ENCODE data around the gene MUC20. TPM values are rescaled to one million over a fixed set of nuclear protein-coding genes. Genes with fewer than 3 reads are reported as not detected.

MUC20 gene
- total and polyA plus RNA-seq, 4 donors = 1.1 to 9.7 (median 7.7) TPM

GRCh38 chr3:195768831-195769303, 48.1 kb downstream of the MUC20 start:
- no peak overlapping the region for H3K4me3 ChIP-seq (ENCODE audit: low read depth in 1 of 3, low read length in 3 of 3)
- H3K27me3 ChIP-seq (ENCODE audit: control insufficient read depth in 4 of 4, insufficient read depth in 4 of 4, low read length in 3 of 4) = no peaks in the 10 kb centered on the region
- no peak for TF ChIP-seq JUND (IDR thresholded peaks at IDR 0.05)
- no peak for TF ChIP-seq NR2F2 (IDR thresholded peaks at IDR 0.05)
- no peak for TF ChIP-seq REST (IDR thresholded peaks at IDR 0.05)
- no peak for TF ChIP-seq FOXA1 (IDR thresholded peaks at IDR 0.05)
- no peak for TF ChIP-seq ATF3 (IDR thresholded peaks at IDR 0.05)
- no peak for TF ChIP-seq YY1 (IDR thresholded peaks at IDR 0.05)
- TF ChIP-seq EGR1 (IDR thresholded peaks at IDR 0.05; ENCODE audit: low read depth in 2 of 2) = no peak
- no peak for TF ChIP-seq RXRA (IDR thresholded peaks at IDR 0.05)
- TF ChIP-seq SP1 (IDR thresholded peaks at IDR 0.05) = no peak
- TF ChIP-seq ZBTB33 (IDR thresholded peaks at IDR 0.05) = no peak
- TF ChIP-seq GABPA (IDR thresholded peaks at IDR 0.05 in 1 of 2, conservative IDR thresholded peaks at IDR 0.05 in 1 of 2) = no peak
- no peak for TF ChIP-seq HNF4A (conservative IDR thresholded peaks at IDR 0.05)
- no peak for TF ChIP-seq CTCF (IDR thresholded peaks at IDR 0.05; ENCODE audit: low read depth, low read length, missing input control)
- TF ChIP-seq TAF1 (conservative IDR thresholded peaks at IDR 0.05) = no peak
- no peak for TF ChIP-seq HNF4G (IDR thresholded peaks at IDR 0.05)
- no peak for TF ChIP-seq MAX (IDR thresholded peaks at IDR 0.05)
- TF ChIP-seq RAD21 (IDR thresholded peaks at IDR 0.05) = no peak
- no peak for TF ChIP-seq FOXA2 (IDR thresholded peaks at IDR 0.05)
- 79% methylated on average over 17 of the region's 17 CpGs for WGBS
- no peak for DNase-seq (ENCODE audit: low spot score)
- no peak overlapping the region for H3K9ac ChIP-seq (ENCODE audit: low read depth in 1 of 2, low read length in 2 of 2)
- H3K36me3 ChIP-seq (ENCODE audit: control insufficient read depth in 4 of 4, insufficient read depth in 3 of 4, low read depth in 1 of 4, low read length in 3 of 4) = no peaks in the 10 kb centered on the region
- no peak overlapping the region for H3K27ac ChIP-seq (ENCODE audit: low read depth in 1 of 2, low read length in 2 of 2)
- H3K4me1 ChIP-seq (ENCODE audit: control insufficient read depth in 4 of 4, insufficient read depth in 4 of 4, low read length in 3 of 4) = no peaks in the 10 kb centered on the region
- H3K9me3 ChIP-seq (ENCODE audit: control insufficient read depth in 4 of 4, low read length in 3 of 4) = no peaks in the 10 kb centered on the region
